DOHH2 (cell line): ENCODE results near the gene GCNA.

Experiments
- H3F3A ChIP-seq: fragments of 200-600 bp; sonication (generic), shearing (Covaris generic); 2 replicates; pipeline ENCODE4 v1.6.0; 2016; ENCODE audit warnings: antibody characterized with exemption, mild to moderate bottlenecking; ENCODE audit not compliant: control insufficient read depth, insufficient read depth
- H3K27ac ChIP-seq: fragments of 200-600 bp; sonication (generic); 2 replicates; pipeline ENCODE4 v1.5.1; 2014; ENCODE audit warnings: low read depth, mild to moderate bottlenecking, low read length, moderate library complexity
- H3K27me3 ChIP-seq: fragments of 200-600 bp; sonication (generic); 2 replicates; pipeline ENCODE4 v1.6.1; 2014; ENCODE audit warnings: mild to moderate bottlenecking, low read length, mixed read lengths; ENCODE audit not compliant: control insufficient read depth
- H3K36me3 ChIP-seq: fragments of 200-600 bp; sonication (generic); 2 replicates; pipeline ENCODE4 v1.6.1; 2014; ENCODE audit warnings: mild to moderate bottlenecking, low read length, moderate library complexity, mixed read lengths; ENCODE audit not compliant: control insufficient read depth
- H3K4me1 ChIP-seq: fragments of 200-600 bp; sonication (generic); 2 replicates; pipeline ENCODE4 v1.6.1; 2014; ENCODE audit warnings: mild to moderate bottlenecking, low read length, mixed read lengths; ENCODE audit not compliant: control insufficient read depth
- H3K4me2 ChIP-seq: fragments of 200-600 bp; sonication (generic); 2 replicates; pipeline ENCODE4 v1.6.0; 2014; ENCODE audit warnings: mild to moderate bottlenecking, low read length, moderate library complexity
- H3K4me3 ChIP-seq: fragments of 200-600 bp; sonication (generic); 2 replicates; pipeline ENCODE4 v1.5.1; 2014; ENCODE audit warnings: mild to moderate bottlenecking, low read length, mixed read lengths
- H3K79me2 ChIP-seq: fragments of 200-600 bp; sonication (generic); 2 replicates; pipeline ENCODE4 v1.6.1; 2014; ENCODE audit warnings: mild to moderate bottlenecking, low read length, mixed read lengths; ENCODE audit not compliant: control insufficient read depth
- H3K9me2 ChIP-seq: fragments of 200-600 bp; sonication (generic); replicated peaks from 2 replicates; pipeline ENCODE4 v1.6.1; 2014; ENCODE audit warnings: mild to moderate bottlenecking, low read length, mixed read lengths; ENCODE audit not compliant: control insufficient read depth
- H3K9me3 ChIP-seq: fragments of 200-600 bp; sonication (generic); 2 replicates; pipeline ENCODE4 v1.6.1; 2014; ENCODE audit warnings: antibody characterized with exemption, low read length, mixed read lengths; ENCODE audit not compliant: control insufficient read depth, insufficient read depth
- H4K20me1 ChIP-seq: fragments of 200-600 bp; sonication (generic); 2 replicates; pipeline ENCODE4 v1.6.0; 2014; ENCODE audit warnings: low read depth, mild to moderate bottlenecking, antibody characterized with exemption, low read length, moderate library complexity; ENCODE audit not compliant: control insufficient read depth, insufficient read depth
- CTCF ChIP-seq: fragments of 200-600 bp; sonication (generic); IDR thresholded peaks from one replicate; pipeline ENCODE4 v1.5.1; 2014; ENCODE audit warnings: antibody characterized with exemption, mild to moderate bottlenecking, low read depth, low read length; ENCODE audit not compliant: poor library complexity, severe bottlenecking
- EZH2phosphoT487 ChIP-seq: fragments of 200-600 bp; sonication (generic); IDR thresholded peaks from 2 replicates; pipeline ENCODE4 v1.6.1; 2017; ENCODE audit warnings: borderline replicate concordance, mild to moderate bottlenecking, antibody characterized with exemption, low read length, moderate library complexity, mixed read lengths

Gene GCNA

GRCh38 chrX:71599965-71600364 is 21.7 kb downstream of the GCNA start:
- Histone ChIP-seq H3K4me2 (no peak overlapping the region), H3K36me3 (peaks cover 9% of the 10 kb centered on the region), H3K27ac (no peak overlapping the region), H3K9me3 (no peaks in the 10 kb centered on the region), H4K20me1 (no peaks in the 10 kb centered on the region), H3K27me3 (no peaks in the 10 kb centered on the region), H3K4me3 (no peak overlapping the region), H3F3A (no peaks in the 10 kb centered on the region), H3K9me2 (no peaks in the 10 kb centered on the region), H3K4me1 (no peaks in the 10 kb centered on the region), H3K79me2 (no peaks in the 10 kb centered on the region)
- no peak for TF ChIP-seq EZH2phosphoT487
- no peak for TF ChIP-seq CTCF

DNA sequence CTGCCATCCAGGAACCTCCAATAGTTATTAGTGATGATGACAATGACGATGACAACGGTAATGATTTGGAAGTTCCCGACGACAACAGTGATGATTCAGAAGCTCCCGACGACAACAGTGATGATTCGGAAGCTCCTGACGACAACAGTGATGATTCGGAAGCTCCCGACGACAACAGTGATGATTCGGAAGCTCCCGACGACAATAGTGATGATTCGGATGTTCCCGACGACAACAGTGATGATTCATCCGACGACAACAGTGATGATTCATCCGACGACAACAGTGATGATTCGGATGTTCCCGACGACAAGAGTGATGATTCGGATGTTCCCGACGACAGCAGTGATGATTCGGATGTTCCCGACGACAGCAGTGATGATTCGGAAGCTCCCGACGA is 25.4 kb downstream of the GCNA start:
- H3K4me2 ChIP-seq, result no peak overlapping the region
- H4K20me1 ChIP-seq, result no peaks in the 10 kb centered on the region
- H3K9me3 ChIP-seq, result no peaks in the 10 kb centered on the region
- H3F3A ChIP-seq, result no peaks in the 10 kb centered on the region
- H3K4me3 ChIP-seq, result no peak overlapping the region
- no peaks in the 10 kb centered on the region for H3K4me1 ChIP-seq
- H3K9me2 ChIP-seq, result no peaks in the 10 kb centered on the region
- TF ChIP-seq EZH2phosphoT487 (no peak), CTCF (no peak)
- H3K27ac ChIP-seq, result no peak overlapping the region
- H3K79me2 ChIP-seq, result no peaks in the 10 kb centered on the region
- H3K36me3 ChIP-seq, result peaks cover 24% of the 10 kb centered on the region
- H3K27me3 ChIP-seq, result no peaks in the 10 kb centered on the region

- H3K27ac ChIP-seq, result no peak overlapping the region
- no peaks in the 10 kb centered on the region for H3F3A ChIP-seq
- no peaks in the 10 kb centered on the region for H3K27me3 ChIP-seq
- no peak overlapping the region for H3K4me2 ChIP-seq
- no peaks in the 10 kb centered on the region for H3K9me2 ChIP-seq
- H4K20me1 ChIP-seq, result no peaks in the 10 kb centered on the region
- no peak overlapping the region for H3K4me3 ChIP-seq
- no peaks in the 10 kb centered on the region for H3K4me1 ChIP-seq
- TF ChIP-seq EZH2phosphoT487 (no peak), CTCF (no peak)
- no peaks in the 10 kb centered on the region for H3K79me2 ChIP-seq
- no peaks in the 10 kb centered on the region for H3K9me3 ChIP-seq
- peaks cover 28% of the 10 kb centered on the region for H3K36me3 ChIP-seq
These were observed 25.9 kb downstream of the GCNA start for GRCh38 chrX:71604141-71604540.
